H7 (cell line): ENCODE results near the gene IL2RA. TPM values are rescaled to one million over a fixed set of nuclear protein-coding genes. Genes with fewer than 3 reads are reported as not detected.

Experiments
- DNase-seq: peaks from one replicate; pipeline ENCODE4 v3.0.0; 2012
- H3K27me3 ChIP-seq: 2 replicates; pipeline ENCODE4 v1.6.0; 2011; ENCODE audit warnings: mild to moderate bottlenecking, low read length; ENCODE audit not compliant: control insufficient read depth, insufficient read depth
- H3K36me3 ChIP-seq: replicated peaks from 2 replicates; pipeline ENCODE4 v1.5.1; 2011; ENCODE audit warnings: low read length; ENCODE audit not compliant: control insufficient read depth, insufficient read depth
- H3K4me3 ChIP-seq: 2 replicates; pipeline ENCODE4 v1.5.1; 2011; ENCODE audit warnings: low read depth, mild to moderate bottlenecking, control low read depth, low read length, moderate library complexity; ENCODE audit not compliant: insufficient read depth
- total RNA-seq: library from RNA; depleted of rRNA; stranded (reverse); fragments of >200 nt; shearing (Covaris generic); gene quantifications from 2 replicates; pipeline ENCODE4 v1.2.3, GENCODE V29; 2014

Gene IL2RA
- total RNA-seq, 1 experiment from 2014 or later, result not detected

GRCh38 chr10:6089334-6090219 is 27.4 kb upstream of the IL2RA start:
- DNase-seq, result peak; percentile 53
- Histone ChIP-seq H3K27me3 (no peaks in the 10 kb centered on the region), H3K4me3 (peak overlapping the region; percentile 89), H3K36me3 (no peaks in the 10 kb centered on the region)

GRCh38 chr10:6088721-6089333 is 26.7 kb upstream of the IL2RA start, which contains the start of gene RBM17:
Gene RBM17, plus strand, starts transcription at chr10:6089034. Its CDS starts 8,032 bp downstream, at chr10:6097066.
- DNase-seq, result peak; percentile 94
- no peaks in the 10 kb centered on the region for H3K36me3 ChIP-seq
- H3K4me3 ChIP-seq, result peak within 1 kb of the TSS; percentile 89
- H3K27me3 ChIP-seq, result no peaks in the 10 kb centered on the region

DNA sequence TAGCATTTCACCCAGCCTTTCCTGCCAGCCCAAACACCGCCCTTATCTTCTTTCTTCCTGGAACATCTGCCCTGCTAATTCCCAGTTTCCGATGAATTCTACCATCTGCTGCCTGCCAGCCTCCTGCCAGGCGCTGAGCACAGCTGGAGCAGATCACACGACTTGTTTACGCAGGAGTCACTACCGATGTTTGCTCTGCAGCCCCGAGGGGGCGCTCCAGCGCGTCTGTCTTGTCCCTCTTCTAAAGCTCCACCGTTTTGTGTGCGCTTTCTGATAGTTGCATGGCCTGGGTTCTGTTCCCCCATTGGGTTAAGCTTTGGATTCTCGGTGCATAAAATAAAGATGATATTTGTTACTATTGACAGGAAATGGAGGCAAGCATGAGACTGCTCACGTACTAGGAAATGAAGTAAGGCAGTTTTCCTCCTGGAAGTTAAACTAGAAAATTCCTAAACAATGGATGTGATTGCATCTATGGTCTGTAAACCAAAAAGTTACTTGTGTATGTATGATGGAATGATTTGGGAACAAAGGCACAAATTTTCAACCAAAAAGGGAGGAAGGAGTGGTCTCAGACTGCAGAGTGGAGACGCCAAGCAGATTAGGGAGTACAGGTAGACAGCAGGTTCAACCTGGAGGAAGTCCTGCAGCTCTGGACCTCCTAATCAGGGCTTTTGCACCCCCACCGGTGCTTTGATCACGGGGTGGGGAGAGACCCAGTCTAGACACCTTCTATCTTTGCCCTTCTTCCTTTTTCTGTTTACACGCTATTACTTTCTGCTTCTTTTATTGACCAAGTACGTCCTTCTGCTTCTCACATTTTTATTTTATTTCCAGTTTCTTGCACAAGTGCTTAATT is 24.4 kb upstream of the IL2RA start:
- DNase-seq, result peak; percentile 71
- Histone ChIP-seq H3K27me3 (no peaks in the 10 kb centered on the region), H3K36me3 (no peaks in the 10 kb centered on the region)

GRCh38 chr10:6083523-6084475 is 21.6 kb upstream of the IL2RA start:
- no peaks in the 10 kb centered on the region for H3K27me3 ChIP-seq
- DNase-seq, result no peak
- no peak overlapping the region for H3K4me3 ChIP-seq
- no peaks in the 10 kb centered on the region for H3K36me3 ChIP-seq

More for the DNA sequence above, 24.4 kb upstream of the IL2RA start:
- no peak overlapping the region for H3K4me3 ChIP-seq

- DNase-seq, result no peak
- no peaks in the 10 kb centered on the region for H3K27me3 ChIP-seq
- no peak overlapping the region for H3K4me3 ChIP-seq
- no peaks in the 10 kb centered on the region for H3K36me3 ChIP-seq
Observed at GRCh38 chr10:6082496-6083395, 20.6 kb upstream of the IL2RA start.

DNA sequence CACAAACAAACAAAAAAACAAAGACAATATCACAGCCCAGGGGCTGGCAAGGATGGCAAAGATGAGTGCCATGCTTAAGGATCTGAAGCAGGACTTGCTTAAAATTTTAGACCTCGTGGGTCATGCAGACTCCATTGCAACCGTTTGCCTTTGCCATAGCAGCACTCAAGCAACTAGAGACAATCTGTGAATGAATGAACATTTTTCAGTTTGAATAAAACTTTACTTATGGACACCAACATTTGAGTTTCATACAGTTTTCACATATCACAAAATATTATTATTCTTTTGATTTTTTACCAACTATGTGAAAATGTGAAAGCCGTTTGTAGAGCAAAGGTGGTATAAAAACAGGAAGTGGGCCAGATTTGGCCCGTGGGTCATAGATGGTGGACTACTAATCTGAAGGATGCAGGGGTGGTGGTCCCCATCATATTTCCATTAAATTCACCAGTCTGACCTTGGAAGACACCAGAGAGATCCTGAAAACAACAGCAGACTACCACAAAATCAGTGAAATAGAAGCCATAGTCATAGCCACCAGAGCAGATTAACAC is 18.3 kb upstream of the IL2RA start:
- no peak overlapping the region for H3K4me3 ChIP-seq
- H3K27me3 ChIP-seq, result no peaks in the 10 kb centered on the region
- DNase-seq, result no peak
- H3K36me3 ChIP-seq, result no peaks in the 10 kb centered on the region

DNA sequence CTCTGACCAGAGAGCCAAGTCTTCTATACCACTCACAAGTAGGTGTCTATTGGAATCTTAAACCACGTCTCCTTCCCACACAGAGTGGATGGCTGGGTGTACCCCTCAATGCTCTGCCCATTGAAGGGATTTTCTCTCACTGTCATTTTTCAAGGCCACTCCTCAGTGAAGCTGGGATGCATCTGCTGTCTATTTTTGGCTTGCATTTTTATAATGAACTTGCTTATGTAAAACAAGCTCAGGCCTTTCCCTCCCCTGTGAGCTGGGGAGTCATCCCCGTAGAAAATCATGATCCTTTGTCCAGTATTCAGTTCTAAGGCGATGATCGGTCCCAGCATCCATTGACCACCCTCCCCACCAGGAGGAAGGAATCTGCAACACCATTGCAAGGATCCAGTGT is 16.9 kb upstream of the IL2RA start:
- DNase-seq, result no peak

DNA sequence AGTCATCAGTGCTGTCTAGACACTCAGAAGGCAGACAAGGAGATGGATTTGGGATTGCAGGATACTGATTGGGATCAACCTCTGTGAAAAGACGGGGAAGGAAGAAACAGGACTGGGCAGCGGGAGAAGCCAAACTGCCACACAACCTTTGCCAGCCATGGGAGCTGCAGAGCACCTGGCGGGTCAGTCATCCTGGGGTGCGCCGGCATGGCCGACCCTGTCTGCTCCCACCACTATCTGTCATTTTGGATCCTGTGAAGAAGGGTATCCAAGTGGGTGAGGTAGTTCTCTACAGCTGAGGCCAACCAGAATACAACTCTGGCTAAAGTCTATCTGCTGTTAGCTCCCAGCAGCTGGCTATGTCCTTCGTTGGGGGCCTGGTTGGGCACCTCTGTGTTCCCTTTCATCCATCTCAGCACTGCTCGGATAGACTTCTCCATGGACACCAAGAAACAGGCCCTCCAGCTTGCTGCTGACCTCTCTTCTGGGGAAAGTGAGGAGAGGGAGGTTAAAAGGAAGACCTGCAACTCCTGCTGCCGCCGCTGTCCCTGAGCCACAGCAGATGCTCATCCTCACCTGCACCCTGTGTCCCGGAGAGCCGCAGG is 15.0 kb upstream of the IL2RA start:
- Histone ChIP-seq H3K36me3 (no peaks in the 10 kb centered on the region), H3K27me3 (no peaks in the 10 kb centered on the region; the same call in 1 of the 2 replicates), H3K4me3 (no peak overlapping the region)
- no peak for DNase-seq

More for the DNA sequence above, 16.9 kb upstream of the IL2RA start:
- no peak overlapping the region for H3K4me3 ChIP-seq
- no peaks in the 10 kb centered on the region for H3K36me3 ChIP-seq
- no peaks in the 10 kb centered on the region; the same call in 1 of the 2 replicates for H3K27me3 ChIP-seq

GRCh38 chr10:6074489-6075301 is 12.5 kb upstream of the IL2RA start:
- no peak for DNase-seq
- Histone ChIP-seq H3K36me3 (no peaks in the 10 kb centered on the region), H3K4me3 (no peak overlapping the region), H3K27me3 (no peaks in the 10 kb centered on the region; the same call in 1 of the 2 replicates)

DNA sequence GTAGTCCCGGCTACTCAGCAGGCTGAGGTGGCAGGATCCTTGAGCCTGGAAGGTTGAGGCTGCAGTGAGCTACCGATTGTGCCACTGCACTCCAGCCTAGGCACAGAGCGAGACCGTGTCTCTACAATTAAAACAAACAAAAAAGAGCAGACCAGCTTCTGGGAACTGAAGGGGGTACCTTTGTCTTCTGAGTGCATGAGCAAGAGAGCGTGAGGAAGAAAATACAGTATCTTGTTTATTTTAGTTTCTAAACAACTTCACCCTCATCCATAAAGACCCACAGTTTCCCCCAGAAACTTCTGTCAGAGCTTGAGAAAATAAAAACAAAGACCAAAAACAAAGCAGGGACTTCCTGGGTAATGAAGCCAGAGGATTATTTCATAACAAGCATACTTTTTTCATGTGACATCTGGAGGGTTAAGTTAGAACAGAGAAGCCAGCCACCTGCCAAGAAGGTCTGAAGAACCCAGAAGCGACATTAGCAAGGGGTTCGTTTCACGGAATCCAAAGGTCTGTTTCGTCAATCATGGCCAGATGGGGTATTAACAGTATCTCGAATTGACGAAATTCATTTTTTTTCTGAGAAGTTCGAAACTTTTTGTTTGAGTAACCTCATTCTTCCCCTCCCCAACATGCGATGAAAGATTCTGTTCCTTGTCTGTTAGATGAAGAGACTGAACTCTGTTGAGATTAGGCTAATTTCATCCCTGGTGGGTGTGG is 10.2 kb upstream of the IL2RA start:
- H3K4me3 ChIP-seq, result no peak overlapping the region
- no peak for DNase-seq
- H3K36me3 ChIP-seq, result no peaks in the 10 kb centered on the region
- no peaks in the 10 kb centered on the region; the same call in 1 of the 2 replicates for H3K27me3 ChIP-seq
